ENCODE results near the gene MORC1.
A peak's percentile ranks its signal among the peaks of the same experiment; 100 is the strongest.

MORC1 gene

DNA sequence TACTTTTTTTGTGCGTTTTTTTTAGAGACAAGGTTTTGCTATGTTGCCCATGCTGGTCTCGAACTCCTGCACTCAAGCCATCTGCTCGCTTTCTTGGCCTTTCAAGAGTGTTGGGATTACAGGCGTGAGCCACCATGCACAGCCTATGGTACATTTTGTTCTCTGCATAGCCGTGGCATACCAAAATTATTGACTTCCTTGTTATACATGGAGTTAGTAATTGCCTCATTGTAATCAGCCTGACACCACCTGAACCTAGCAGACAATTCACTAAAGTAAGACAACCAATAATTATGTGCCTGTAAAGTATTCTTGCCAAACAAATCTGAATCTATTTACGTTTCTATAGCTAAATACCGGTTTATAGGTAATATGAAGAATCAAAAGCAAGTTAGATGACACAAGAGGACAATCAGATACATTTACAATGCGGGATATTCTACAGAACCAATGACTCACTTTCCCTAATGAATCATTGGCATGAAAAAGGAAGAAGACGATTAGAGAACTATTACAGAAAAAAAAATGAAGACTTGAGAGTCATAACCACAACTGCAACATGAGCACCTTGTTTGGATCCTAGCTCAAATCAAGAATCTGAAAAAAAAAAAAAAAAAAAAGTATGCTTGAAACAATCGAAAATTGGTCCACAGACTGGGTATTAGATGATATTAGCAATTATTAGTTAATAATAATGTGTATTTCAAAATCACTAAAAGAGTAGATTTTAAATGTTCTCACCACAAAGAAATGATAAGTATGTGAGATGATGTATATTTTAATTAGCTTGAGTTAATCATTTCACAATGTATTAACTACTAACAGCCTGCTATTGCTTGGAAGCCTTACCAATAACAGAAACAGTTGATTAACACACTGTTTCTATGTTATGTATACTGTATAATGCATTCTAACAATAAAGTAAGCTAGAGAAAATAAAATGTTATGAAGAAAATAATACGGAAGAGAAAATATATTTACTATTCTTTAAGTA, 171.3 kb downstream of the MORC1 start:
- no peak for DNase-seq (ENCODE audit: low read depth in 2 of 2)

DNA sequence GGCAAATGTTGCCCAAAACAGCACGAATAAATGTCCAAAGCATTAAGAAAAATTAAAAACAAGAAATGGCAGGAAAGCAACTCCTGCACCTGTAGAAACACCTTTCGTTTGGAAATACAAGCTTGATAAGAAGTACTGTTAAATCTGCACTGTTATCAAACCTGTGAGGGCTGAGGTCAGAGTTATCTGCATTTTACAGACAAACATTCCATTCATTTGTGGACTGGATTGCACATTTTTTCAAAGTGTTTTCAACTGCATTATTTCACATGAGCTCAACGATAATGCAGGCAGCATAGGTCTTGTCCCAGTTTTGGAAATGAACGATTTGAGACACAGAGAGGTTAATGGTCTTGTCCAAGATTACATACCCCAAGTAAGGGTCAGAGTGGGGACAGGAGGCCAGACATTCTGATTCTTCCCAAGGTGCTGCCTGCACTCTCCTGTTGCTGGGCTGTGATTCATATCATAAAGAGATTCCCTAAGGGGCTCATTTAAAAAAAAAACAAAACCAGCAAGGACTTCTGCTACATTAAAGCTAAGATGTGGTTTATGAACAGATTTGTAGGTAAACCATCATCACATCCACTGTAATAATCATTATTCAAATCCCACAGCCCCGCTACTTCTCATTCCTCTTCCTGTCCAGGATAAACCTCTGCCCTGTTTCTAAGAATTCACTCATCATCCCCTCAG, 177.2 kb downstream of the MORC1 start:
- no peak for DNase-seq (ENCODE audit: low read depth in 2 of 2)

DNA sequence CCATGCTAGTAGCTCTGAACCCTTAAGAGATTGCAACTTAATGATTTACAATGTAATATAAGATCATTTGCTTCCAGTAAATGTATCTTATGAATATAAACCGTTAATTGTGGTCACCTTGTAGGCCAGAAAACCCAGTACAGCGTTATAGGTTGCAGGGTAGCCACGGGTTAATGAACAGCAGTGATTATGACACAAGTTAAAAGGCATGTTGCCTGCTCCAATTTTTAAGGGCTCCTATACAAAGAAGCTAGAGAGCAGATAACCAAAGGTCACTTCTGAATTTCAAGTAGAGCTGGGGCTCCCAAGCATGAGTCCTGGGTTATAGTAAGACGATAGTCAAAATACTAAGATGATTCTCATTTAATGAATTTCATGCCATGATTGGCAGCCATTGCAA, 177.8 kb downstream of the MORC1 start:
- DNase-seq (ENCODE audit: low read depth in 2 of 2) = no peak

DNA sequence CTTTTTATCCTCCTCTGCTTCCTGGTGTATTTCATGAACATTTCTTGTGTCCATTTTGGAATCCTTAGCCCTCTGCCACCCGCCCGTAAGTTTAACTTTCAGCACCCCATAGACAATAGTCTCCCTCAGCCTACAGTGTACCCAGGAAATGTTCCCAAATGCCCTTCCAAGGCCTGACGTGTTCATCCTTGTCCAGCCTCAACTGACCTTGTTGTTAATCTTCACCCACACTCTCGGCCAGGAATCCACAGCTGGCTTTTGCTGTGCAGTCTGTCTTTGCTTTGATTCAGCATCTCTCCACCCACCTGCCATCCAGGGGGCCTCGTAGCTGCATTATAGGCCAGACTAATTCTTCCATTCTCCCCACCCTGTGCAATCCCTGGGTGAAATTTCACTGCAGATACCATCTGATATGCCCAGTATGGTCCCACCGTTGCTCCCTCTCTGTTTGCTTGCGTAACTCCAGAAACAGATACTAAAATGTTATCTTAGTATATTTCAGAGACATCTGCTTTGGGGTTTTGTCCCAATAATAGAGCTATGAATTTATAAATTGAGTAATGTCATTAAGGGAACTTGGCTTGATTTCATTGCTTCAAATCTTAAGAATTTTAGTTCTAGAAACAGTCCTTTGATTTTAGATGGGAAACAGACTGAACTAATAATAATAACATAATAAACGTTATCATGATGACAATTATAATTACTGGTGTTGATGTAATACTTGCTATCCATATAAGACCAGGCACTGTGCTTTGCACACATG, 180.8 kb downstream of the MORC1 start:
- DNase-seq (ENCODE audit: low read depth in 2 of 2) = no peak

DNA sequence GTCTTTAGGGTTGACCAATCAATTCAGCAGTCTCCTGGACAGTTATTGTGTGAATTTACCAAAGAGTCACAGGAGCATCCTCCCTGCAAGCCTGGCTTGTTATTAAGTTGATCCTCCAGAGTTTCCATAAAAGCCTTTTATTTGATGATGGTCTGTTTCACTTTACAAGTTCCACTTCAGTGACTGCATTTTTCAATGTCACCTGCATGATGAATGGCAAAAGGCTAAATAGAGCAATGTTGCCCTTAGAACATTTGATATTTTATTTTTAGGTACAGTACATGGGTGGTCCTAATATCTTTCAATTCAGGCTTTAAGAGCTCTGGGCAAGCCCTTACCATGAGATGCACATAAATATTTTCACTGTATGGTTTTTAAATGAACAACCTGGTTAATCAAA, 186.9 kb downstream of the MORC1 start:
- no peak for DNase-seq (ENCODE audit: low read depth in 2 of 2)

DNA sequence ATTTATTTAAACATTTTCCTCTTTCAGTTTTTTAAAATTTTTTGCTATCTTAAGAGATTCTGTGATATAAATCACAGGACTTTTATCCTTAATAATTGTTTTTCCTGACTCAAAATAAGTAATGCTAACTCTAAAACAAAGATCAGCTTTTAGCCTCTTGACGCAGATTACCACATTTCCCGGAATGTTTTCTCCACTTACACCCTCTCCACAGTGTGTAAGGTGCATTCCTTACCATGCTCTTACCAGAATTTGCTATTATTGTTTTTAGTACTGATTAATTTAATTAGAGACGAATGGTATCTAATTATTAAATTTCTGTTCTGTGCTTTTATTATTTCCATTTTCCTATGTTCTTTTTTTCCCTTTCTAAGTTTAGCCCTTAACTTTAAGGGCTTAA, 199.1 kb downstream of the MORC1 start:
- DNase-seq (ENCODE audit: low read depth in 2 of 2) = no peak

DNA sequence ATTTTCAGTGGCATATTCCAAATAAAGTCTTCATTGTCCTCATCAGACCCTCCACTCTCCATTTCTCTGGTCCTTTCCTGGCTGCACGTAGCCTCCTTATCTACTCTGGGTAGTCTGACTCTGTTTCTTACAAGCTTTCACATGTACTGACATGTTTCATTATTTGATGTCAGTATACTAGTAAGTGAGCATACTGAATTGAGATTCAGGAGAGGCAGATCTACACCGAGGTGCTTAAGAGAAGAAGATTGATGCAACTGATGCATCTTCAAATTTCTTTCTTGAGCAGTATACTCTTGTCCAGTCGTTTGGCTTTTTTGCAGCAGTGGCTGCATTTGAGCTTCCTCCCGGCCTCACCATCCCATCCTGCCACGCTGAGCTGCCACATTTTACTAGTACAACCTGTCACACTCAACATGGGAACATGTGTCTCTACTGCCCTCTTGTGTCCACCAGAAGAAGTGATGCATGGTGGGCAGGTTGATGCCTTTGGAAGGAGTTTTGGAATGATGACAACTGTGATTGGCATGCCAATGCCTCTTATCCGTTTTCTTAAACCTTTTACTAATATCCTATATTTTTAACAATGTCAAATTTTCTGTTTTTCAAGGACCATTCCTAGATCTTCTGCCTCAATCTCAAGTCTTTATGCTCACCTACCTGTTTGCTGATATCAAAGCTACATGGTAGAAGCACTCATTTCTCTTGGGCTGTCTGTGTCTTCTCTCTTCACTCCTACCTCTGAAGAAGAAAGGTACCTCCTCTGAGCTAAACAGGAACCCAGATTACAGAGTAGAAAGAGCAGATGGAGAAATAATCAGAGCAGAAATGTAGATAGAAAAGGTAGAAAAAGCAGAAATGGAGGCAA, 202.9 kb downstream of the MORC1 start:
- peak; percentile 31 to 50 for DNase-seq (ENCODE audit: low read depth in 2 of 2)

DNA sequence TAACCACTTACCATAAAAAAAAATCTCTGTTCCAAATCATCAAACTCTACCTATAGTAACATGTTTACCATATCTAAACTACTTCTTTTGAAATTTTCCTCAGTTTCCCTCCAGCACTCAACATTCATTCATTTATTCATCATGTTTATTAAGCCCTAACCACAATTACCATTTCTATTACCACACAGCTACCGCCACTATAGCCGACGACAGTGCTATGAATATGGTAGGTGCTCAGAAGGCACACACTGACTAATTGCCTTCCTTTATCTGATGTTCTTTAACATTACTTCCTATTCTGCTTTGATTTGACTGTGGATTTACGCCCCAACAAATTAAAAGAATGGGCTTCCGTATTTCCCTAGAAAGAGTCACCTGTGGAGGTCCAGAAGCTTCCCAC, 208.1 kb downstream of the MORC1 start:
- no peak for DNase-seq (ENCODE audit: low read depth in 2 of 2)
